ENCODE data around the gene SRMS. TPM values are rescaled to one million over a fixed set of nuclear protein-coding genes. Genes with fewer than 3 reads are reported as not detected.

SRMS gene
- total RNA-seq, 4 donors from 2014 or later, result not detected

GRCh38 chr20:63529180-63529860, 18.2 kb downstream of the SRMS start:
- no peak for TF ChIP-seq CTCF (IDR thresholded peaks at IDR 0.05; ENCODE audit: low read depth)

GRCh38 chr20:63527184-63527583, 20.4 kb downstream of the SRMS start:
- no peak for TF ChIP-seq CTCF (IDR thresholded peaks at IDR 0.05; ENCODE audit: low read depth)

- TF ChIP-seq CTCF (IDR thresholded peaks at IDR 0.05; ENCODE audit: low read depth), result no peak
Measured at GRCh38 chr20:63525971-63526370, 21.6 kb downstream of the SRMS start.

GRCh38 chr20:63525185-63525584, 22.4 kb downstream of the SRMS start:
- TF ChIP-seq CTCF (IDR thresholded peaks at IDR 0.05; ENCODE audit: low read depth), result no peak

GRCh38 chr20:63522981-63523611, 24.5 kb downstream of the SRMS start:
- TF ChIP-seq CTCF (IDR thresholded peaks at IDR 0.05; ENCODE audit: low read depth), result no peak

GRCh38 chr20:63522091-63522868, 25.3 kb downstream of the SRMS start:
- no peak for TF ChIP-seq CTCF (IDR thresholded peaks at IDR 0.05; ENCODE audit: low read depth)

GRCh38 chr20:63521602-63522001, 25.9 kb downstream of the SRMS start:
- no peak for TF ChIP-seq CTCF (IDR thresholded peaks at IDR 0.05; ENCODE audit: low read depth)
